Nucleus accumbens (tissue), 56 donors: ENCODE measurements around the gene UBE2E2.

ENCODE experiments used
- DNase-seq, 56 donors: peaks; one replicate each; lab custom pipeline; 2025; lab: John Stamatoyannopoulos, UW

The UBE2E2 gene

GRCh38 chr3:23372285-23372684 is 169.2 kb downstream of the UBE2E2 start:
- DNase-seq, result no peak

- DNase-seq, result no peak
These were observed 173.6 kb downstream of the UBE2E2 start for GRCh38 chr3:23376516-23377248.

GRCh38 chr3:23377928-23378672 is 175.0 kb downstream of the UBE2E2 start:
- DNase-seq, result no peak

- DNase-seq, result no peak
These were observed 180.7 kb downstream of the UBE2E2 start for GRCh38 chr3:23383875-23384274.

- DNase-seq, result no peak
These were observed 182.2 kb downstream of the UBE2E2 start for GRCh38 chr3:23385327-23385726.

- DNase-seq, result no peak
These were observed 184.3 kb downstream of the UBE2E2 start for GRCh38 chr3:23387286-23387918.

GRCh38 chr3:23389089-23389488 is 186.0 kb downstream of the UBE2E2 start:
- DNase-seq, result no peak

- DNase-seq, result no peak
These were observed 186.6 kb downstream of the UBE2E2 start for GRCh38 chr3:23389686-23390085.

GRCh38 chr3:23390446-23390845 is 187.3 kb downstream of the UBE2E2 start:
- DNase-seq, result no peak

- DNase-seq, result no peak
These were observed 187.9 kb downstream of the UBE2E2 start for GRCh38 chr3:23390989-23391553.

GRCh38 chr3:23395115-23395514 is 192.0 kb downstream of the UBE2E2 start:
- no peak for DNase-seq

- no peak for DNase-seq
These were observed 193.6 kb downstream of the UBE2E2 start for GRCh38 chr3:23396746-23397145.

GRCh38 chr3:23399221-23399620 is 196.1 kb downstream of the UBE2E2 start:
- DNase-seq, result no peak

GRCh38 chr3:23402728-23403492 is 199.8 kb downstream of the UBE2E2 start:
- DNase-seq, result no peak

- no peak for DNase-seq
These were observed 201.1 kb downstream of the UBE2E2 start for GRCh38 chr3:23404246-23404645.

- DNase-seq, result no peak
These were observed 202.0 kb downstream of the UBE2E2 start for GRCh38 chr3:23405081-23405480.

- no peak for DNase-seq
These were observed 203.5 kb downstream of the UBE2E2 start for GRCh38 chr3:23406601-23407000.

- no peak for DNase-seq
These were observed 214.9 kb downstream of the UBE2E2 start for GRCh38 chr3:23418026-23418425.

- DNase-seq, result no peak
These were observed 218.8 kb downstream of the UBE2E2 start for GRCh38 chr3:23421811-23422516.

- DNase-seq, result no peak
These were observed 219.4 kb downstream of the UBE2E2 start for GRCh38 chr3:23422517-23422851.
